Caco-2 (cell line): Measurements from ENCODE around the gene LRP6. TPM values are rescaled to one million over a fixed set of nuclear protein-coding genes. Genes with fewer than 3 reads are reported as not detected.

Source experiments
- BruUV-seq: library from RNA; stranded (reverse); fragments of 400-500 nt; replicated peaks from 2 replicates; lab custom pipeline; 2021; lab: Mats Ljungman, UMichigan
- CTCF ChIA-PET: fragments of 300-600 bp; sonication (Branson Sonifier 250); formaldehyde crosslinking; loops from one replicate; lab custom pipeline; 2022; ENCODE audit warnings: antibody characterized with exemption; lab: Charles Lee
- POLR2A ChIA-PET: fragments of 300-600 bp; sonication (Branson Sonifier 250); formaldehyde crosslinking; loops from one replicate; lab custom pipeline; 2022; ENCODE audit warnings: antibody characterized with exemption; lab: Charles Lee
- DNase-seq, 2 experiments: peaks; one replicate each; pipeline versions ENCODE4 v3.0.0 to v3.0.0-alpha.2; 2020 to 2022
- H3K27me3 ChIP-seq: replicated peaks from 2 replicates; pipeline ENCODE4 v1.6.0; 2011; ENCODE audit warnings: low read length; ENCODE audit not compliant: control insufficient read depth, insufficient read depth
- H3K36me3 ChIP-seq: 2 replicates; pipeline ENCODE4 v1.5.1; 2011; ENCODE audit warnings: low read length; ENCODE audit not compliant: control insufficient read depth, insufficient read depth
- H3K4me1 ChIP-seq: fragments of 250-450 bp; sonication (Bioruptor Pico); 2 replicates; pipeline ENCODE4 v1.5.1; 2020; ENCODE audit warnings: mild to moderate bottlenecking
- H3K4me3 ChIP-seq: 2 replicates; pipeline ENCODE4 v1.5.1; 2011; ENCODE audit warnings: low read depth, mild to moderate bottlenecking, control low read depth, low read length
- H3K9me3 ChIP-seq: fragments of 250-450 bp; sonication (Bioruptor Pico); 2 replicates; pipeline ENCODE4 v1.5.1; 2020; ENCODE audit warnings: mild to moderate bottlenecking, moderate library complexity
- H3K27ac Mint-ChIP-seq: one replicate; pipeline ENCODE4 v1.8.0; 2022; ENCODE audit warnings: mixed read lengths; ENCODE audit not compliant: unreplicated experiment
- H3K27me3 Mint-ChIP-seq: one replicate; pipeline ENCODE4 v1.8.0; 2022; ENCODE audit warnings: mixed read lengths; ENCODE audit not compliant: insufficient read depth, unreplicated experiment
- H3K36me3 Mint-ChIP-seq: one replicate; pipeline ENCODE4 v1.8.0; 2022; ENCODE audit warnings: mild to moderate bottlenecking, mixed read lengths; ENCODE audit not compliant: insufficient read depth, unreplicated experiment
- H3K4me1 Mint-ChIP-seq: one replicate; pipeline ENCODE4 v1.8.0; 2022; ENCODE audit warnings: low read depth, mixed read lengths; ENCODE audit not compliant: unreplicated experiment
- H3K4me3 Mint-ChIP-seq: one replicate; pipeline ENCODE4 v1.8.0; 2022; ENCODE audit warnings: mild to moderate bottlenecking, moderate library complexity, mixed read lengths; ENCODE audit not compliant: unreplicated experiment
- H3K9me3 Mint-ChIP-seq: one replicate; pipeline ENCODE4 v1.8.0; 2022; ENCODE audit warnings: mixed read lengths; ENCODE audit not compliant: unreplicated experiment
- CTCF ChIP-seq, 2 experiments: fragments of 200-600 bp in 1 of 2; IDR thresholded peaks; 1 replicate in 1 of 2; 2 replicates in 1 of 2; pipeline versions ENCODE4 v1.5.1 to v1.8.0; 2011 to 2022; ENCODE audit warnings: antibody characterized with exemption in 1 of 2, control low read depth in 1 of 2, inconsistent platforms in 1 of 2, low read depth in 1 of 2, low read length in 1 of 2, mild to moderate bottlenecking in 1 of 2, moderate library complexity in 1 of 2; ENCODE audit not compliant: insufficient read depth in 1 of 2, severe bottlenecking in 1 of 2, unreplicated experiment in 1 of 2
- intact Hi-C: fragments of 100-400 bp; cut with micrococcal nuclease; formaldehyde crosslinking; loops from one replicate; pipeline ENCODE4 v1.10.0; 2022; ENCODE audit not compliant: unreplicated experiment
- total RNA-seq: library from RNA; stranded (reverse); gene quantifications from 2 replicates; pipeline ENCODE4 v1.2.3, GENCODE V29; 2022

The LRP6 gene
- total RNA-seq, 1 experiment from 2014 or later: 72.7 TPM

GRCh38 chr12:12167847-12168246, 99.0 kb downstream of the LRP6 start:
- Mint-ChIP-seq H3K27me3 (no peaks in the 10 kb centered on the region), H3K27ac (peak overlapping the region; percentile 12), H3K36me3 (peaks cover 31% of the 10 kb centered on the region), H3K4me3 (no peak overlapping the region), H3K9me3 (no peaks in the 10 kb centered on the region), H3K4me1 (peaks cover 21% of the 10 kb centered on the region)
- Histone ChIP-seq H3K27me3 (no peaks in the 10 kb centered on the region), H3K4me3 (no peak overlapping the region), H3K36me3 (no peaks in the 10 kb centered on the region), H3K4me1 (no peaks in the 10 kb centered on the region), H3K9me3 (no peaks in the 10 kb centered on the region)
- POLR2A ChIA-PET: no interaction called here
- DNase-seq: no peak
- BruUV-seq: no TSS peak
- intact Hi-C loops: no loop called here
- CTCF ChIA-PET: interaction anchor here (1.1 kb wide), 1 partner anchor 153 kb away, joined by 3 read pairs; no protein-coding TSS in a partner anchor
- TF ChIP-seq CTCF (IDR thresholded peaks at IDR 0.05; ENCODE audit: insufficient read depth in 1 of 2, low read depth in 1 of 2, low read length in 1 of 2, severe bottlenecking in 1 of 2, unreplicated experiment in 1 of 2): no peak

- ChIA-PET CTCF (no interaction called here), POLR2A (no interaction called here)
- peaks cover 21% of the 10 kb centered on the region for H3K4me1 Mint-ChIP-seq
- BruUV-seq: no TSS peak
- Histone ChIP-seq H3K4me3 (no peak overlapping the region), H3K9me3 (no peaks in the 10 kb centered on the region), H3K27me3 (no peaks in the 10 kb centered on the region), H3K4me1 (no peaks in the 10 kb centered on the region), H3K36me3 (no peaks in the 10 kb centered on the region)
- H3K27me3 Mint-ChIP-seq: no peaks in the 10 kb centered on the region
- DNase-seq: no peak
- no peak overlapping the region for H3K4me3 Mint-ChIP-seq
- TF ChIP-seq CTCF (IDR thresholded peaks at IDR 0.05; ENCODE audit: insufficient read depth in 1 of 2, low read depth in 1 of 2, low read length in 1 of 2, severe bottlenecking in 1 of 2, unreplicated experiment in 1 of 2): no peak
- H3K36me3 Mint-ChIP-seq: peaks cover 35% of the 10 kb centered on the region
- intact Hi-C loops: no loop called here
- no peaks in the 10 kb centered on the region for H3K9me3 Mint-ChIP-seq
- no peak overlapping the region for H3K27ac Mint-ChIP-seq
Measured at GRCh38 chr12:12166751-12167150, 100.1 kb downstream of the LRP6 start.

GRCh38 chr12:12159988-12160387, 106.9 kb downstream of the LRP6 start:
- intact Hi-C loops: no loop called here
- Mint-ChIP-seq H3K4me3 (no peak overlapping the region), H3K27me3 (no peaks in the 10 kb centered on the region), H3K27ac (no peak overlapping the region), H3K4me1 (peaks cover 4% of the 10 kb centered on the region), H3K36me3 (peaks cover 75% of the 10 kb centered on the region), H3K9me3 (no peaks in the 10 kb centered on the region)
- no peaks in the 10 kb centered on the region for H3K27me3 ChIP-seq
- CTCF ChIA-PET: no interaction called here
- DNase-seq: no peak
- no peak overlapping the region for H3K4me3 ChIP-seq
- no peak for TF ChIP-seq CTCF (IDR thresholded peaks at IDR 0.05; ENCODE audit: insufficient read depth in 1 of 2, low read depth in 1 of 2, low read length in 1 of 2, severe bottlenecking in 1 of 2, unreplicated experiment in 1 of 2)
- peaks cover 4% of the 10 kb centered on the region; the same call in 1 of the 2 replicates for H3K36me3 ChIP-seq
- no peaks in the 10 kb centered on the region for H3K4me1 ChIP-seq
- POLR2A ChIA-PET: no interaction called here
- no peaks in the 10 kb centered on the region for H3K9me3 ChIP-seq
- no TSS peak for BruUV-seq
